GM12878 (cell line): Measurements from ENCODE around the gene USO1. TPM values are rescaled to one million over a fixed set of nuclear protein-coding genes. Genes with fewer than 3 reads are reported as not detected.

Experiments
- ATAC-seq: fragments of 200-7000 bp; cut with Tn5 transposase; 3 replicates; pipeline ENCODE4 v1.9.1; 2020; ENCODE audit warnings: mild to moderate bottlenecking, moderate library complexity
- BruUV-seq: library from RNA; stranded (reverse); fragments of 400-500 nt; replicated peaks from 2 replicates; lab custom pipeline; 2021; lab: Mats Ljungman, UMichigan
- CTCF ChIA-PET: fragments of 300-600 bp; sonication (Branson Sonifier 250); formaldehyde crosslinking; extraction: SDS; loops from one replicate; lab custom pipeline; 2021; ENCODE audit warnings: inconsistent platforms; lab: Yijun Ruan, JAX
- POLR2A ChIA-PET: fragments of 350-600 bp; formaldehyde crosslinking; extraction: SDS; loops from one replicate; lab custom pipeline; 2021; ENCODE audit warnings: inconsistent platforms; lab: Charles Lee
- RAD21 ChIA-PET: fragments of 300-600 bp; sonication (Branson Sonifier 250); formaldehyde crosslinking; loops from one replicate; lab custom pipeline; 2023; ENCODE audit warnings: antibody characterized with exemption; ENCODE audit not compliant: unreplicated experiment; lab: Charles Lee
- SMC1A ChIA-PET: fragments of 300-600 bp; sonication (Branson Sonifier 250); formaldehyde crosslinking; loops from one replicate; lab custom pipeline; 2023; ENCODE audit not compliant: unreplicated experiment, uncharacterized antibody; lab: Charles Lee
- DNase-seq: peaks from one replicate; pipeline ENCODE4 v3.0.0-alpha.2; 2011; ENCODE audit warnings: low read depth, low spot score
- FAIRE-seq: peaks from 3 replicates; lab custom pipeline; 2011; peaks lifted over from hg19 to GRCh38; lab: Jason Lieb, UNC
- H2AFZ ChIP-seq: 2 replicates; pipeline ENCODE4 v1.6.0; 2011; ENCODE audit warnings: low read depth, low read length, control low read depth; ENCODE audit not compliant: control insufficient read depth
- H3K27ac ChIP-seq: 2 replicates; pipeline ENCODE4 v1.5.1; 2011; ENCODE audit warnings: control low read depth; ENCODE audit not compliant: control insufficient read depth, insufficient read depth
- H3K27me3 ChIP-seq, 2 experiments: replicated peaks in 1 of 2; 2 replicates each; pipeline versions ENCODE4 v1.6.0 to v1.6.1; 2011; ENCODE audit warnings: low read length in 1 of 2; ENCODE audit not compliant: control insufficient read depth in 2 of 2, insufficient read depth in 2 of 2
- H3K36me3 ChIP-seq, 2 experiments: 2 replicates each; pipeline ENCODE4 v1.5.1; 2011; ENCODE audit warnings: low read length in 1 of 2; ENCODE audit not compliant: control insufficient read depth in 2 of 2, insufficient read depth in 2 of 2
- H3K4me1 ChIP-seq: 2 replicates; pipeline ENCODE4 v1.6.1; 2011; ENCODE audit warnings: mild to moderate bottlenecking, low read length, moderate library complexity, mixed read lengths; ENCODE audit not compliant: control insufficient read depth, insufficient read depth
- H3K4me2 ChIP-seq: 2 replicates; pipeline ENCODE4 v1.6.0; 2011; ENCODE audit warnings: control low read depth; ENCODE audit not compliant: control insufficient read depth, insufficient read depth
- H3K4me3 ChIP-seq: fragments of 200-600 bp; sonication (generic); 2 replicates; pipeline ENCODE4 v1.5.1; 2016
- H3K79me2 ChIP-seq: 2 replicates; pipeline ENCODE4 v1.6.0; 2011; ENCODE audit warnings: low read length; ENCODE audit not compliant: control insufficient read depth, insufficient read depth
- H3K9ac ChIP-seq: 2 replicates; pipeline ENCODE4 v1.8.0; 2011; ENCODE audit warnings: low read length, control low read depth, mixed read lengths; ENCODE audit not compliant: control insufficient read depth, insufficient read depth
- H3K9me3 ChIP-seq: replicated peaks from 3 replicates; pipeline ENCODE4 v1.5.1; 2011; ENCODE audit warnings: mild to moderate bottlenecking, low read length; ENCODE audit not compliant: control insufficient read depth, insufficient read depth
- H4K20me1 ChIP-seq: 2 replicates; pipeline ENCODE4 v1.6.0; 2011; ENCODE audit not compliant: control insufficient read depth, insufficient read depth
- BMI1 ChIP-seq: fragments of 450-650 bp; IDR thresholded peaks from 2 replicates; pipeline ENCODE4 v1.6.1; 2016; ENCODE audit warnings: mild to moderate bottlenecking, moderate library complexity, borderline replicate concordance
- CHD2 ChIP-seq: IDR thresholded peaks from 2 replicates; pipeline ENCODE4 v1.6.1; 2011; ENCODE audit warnings: low read depth, low read length, improper control_type of control experiment, borderline replicate concordance
- NFYB ChIP-seq: IDR thresholded peaks from 2 replicates; pipeline ENCODE4 v1.6.1; 2011; ENCODE audit warnings: low read depth, mild to moderate bottlenecking, low read length, improper control_type of control experiment, moderate library complexity; ENCODE audit not compliant: insufficient read depth
- POLR2AphosphoS2 ChIP-seq: IDR thresholded peaks from 2 replicates; pipeline ENCODE4 v1.6.1; 2011; ENCODE audit warnings: low read depth, mild to moderate bottlenecking, low read length, improper control_type of control experiment, moderate library complexity
- SREBF1 ChIP-seq: IDR thresholded peaks from 2 replicates; pipeline ENCODE4 v1.6.1; 2012; ENCODE audit warnings: mild to moderate bottlenecking, low read length
- YBX1 ChIP-seq: fragments of 450-650 bp; IDR thresholded peaks from 2 replicates; pipeline ENCODE4 v1.6.1; 2016; ENCODE audit warnings: antibody characterized with exemption
- YY1 ChIP-seq: IDR thresholded peaks from 2 replicates; pipeline ENCODE4 v1.6.1; 2011; ENCODE audit warnings: low read depth, mild to moderate bottlenecking, low read length
- WGBS: methylation state at CpG from one replicate; pipeline ENCODE4 v1.1.6; 2016; ENCODE audit warnings: low lambda C conversion rate; ENCODE audit not compliant: insufficient replicate concordance, insufficient coverage; ENCODE audit errors: missing lambda C conversion rate; 5-methylcytosine and 5-hydroxymethylcytosine counted together
- in situ Hi-C: fragments of 300-500 bp; cut with MboI; formaldehyde crosslinking; loops from 9 replicates; pipeline ENCODE4 v1.14.3; 2018; ENCODE audit warnings: mixed read lengths
- intact Hi-C: fragments of 100-400 bp; cut with micrococcal nuclease; formaldehyde crosslinking; loops from one replicate; pipeline ENCODE4 v1.14.2; 2022; ENCODE audit not compliant: unreplicated experiment
- polyA plus RNA-seq, 11 experiments: library from polyadenylated mRNA; depleted of rRNA in 4 of 11; unstranded in 6 of 11; stranded (reverse) in 5 of 11; fragments of >200 nt; fragmentation: Nextera tagmentation in 4 of 11; fragmentation: Illumina TruSeq in 1 of 11; extraction: Ambion mirVana in 4 of 11; extraction: Trizol in 1 of 11; gene quantifications; 1 replicate in 1 of 11; 2 replicates in 10 of 11; pipeline versions ENCODE4 v1.2.1 to v1.2.3, GENCODE V29; 2011 to 2016; ENCODE audit warnings: inconsistent platforms in 2 of 11, missing spikeins in 2 of 11, low read depth in 1 of 11
- total RNA-seq, 4 experiments: library from RNA; depleted of rRNA in 3 of 4; stranded (reverse); fragments of >200 nt in 3 of 4; fragmentation: Illumina TruSeq in 1 of 4; extraction: Trizol in 1 of 4; gene quantifications; 2 replicates each; pipeline versions ENCODE4 v1.2.1 to v1.2.3, GENCODE V29; 2013 to 2021
- TF ChIP-seq, protein P1 (sequence below): IDR thresholded peaks from 2 replicates; pipeline ENCODE4 v1.6.1; 2011; ENCODE audit warnings: low read depth, low read length, improper control_type of control experiment, borderline replicate concordance

USO1 gene
- total and polyA plus RNA-seq, 10 of the 15 experiments (the other 5 are each of a cell fraction or from before 2014, with no cell fraction given): 19.4 to 79.7 (median 59.6) TPM

DNA sequence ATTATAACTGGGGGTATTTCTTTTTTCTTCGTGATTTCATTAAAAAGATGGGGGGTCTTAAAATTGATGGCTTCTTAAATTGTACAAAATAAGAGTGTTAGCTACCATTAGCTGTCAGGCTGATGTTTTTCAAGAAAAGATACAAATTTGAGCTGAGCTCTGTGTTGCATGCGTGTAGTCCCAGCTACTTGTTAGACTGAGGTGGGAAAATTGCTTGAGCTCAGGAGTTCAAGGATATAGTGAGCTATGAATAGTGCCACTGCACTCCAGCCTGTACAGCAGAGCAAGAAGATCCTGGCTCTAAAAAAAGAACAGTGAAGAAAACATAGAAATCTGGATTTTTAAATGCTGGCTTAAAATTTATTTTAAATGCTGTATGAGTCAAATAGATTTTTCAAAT, 13.0 kb downstream of the USO1 start:
- in situ Hi-C loops: no loop called here
- SMC1A ChIA-PET: interaction anchor here (1.0 to 1.6 kb wide), 2 partner anchors 16 to 27 kb away, joined by 3 to 5 read pairs; no protein-coding TSS in a partner anchor
- FAIRE-seq: no peak
- H3K4me3 ChIP-seq: no peak overlapping the region
- H2AFZ ChIP-seq: no peak overlapping the region
- no TSS peak for BruUV-seq
- POLR2A ChIA-PET: no interaction called here
- H4K20me1 ChIP-seq: no peaks in the 10 kb centered on the region
- TF ChIP-seq NFYB (no peak), SREBF1 (no peak), POLR2AphosphoS2 (no peak), YBX1 (no peak), YY1 (no peak), BMI1 (no peak), CHD2 (no peak)
- TF ChIP-seq, protein P1, sequence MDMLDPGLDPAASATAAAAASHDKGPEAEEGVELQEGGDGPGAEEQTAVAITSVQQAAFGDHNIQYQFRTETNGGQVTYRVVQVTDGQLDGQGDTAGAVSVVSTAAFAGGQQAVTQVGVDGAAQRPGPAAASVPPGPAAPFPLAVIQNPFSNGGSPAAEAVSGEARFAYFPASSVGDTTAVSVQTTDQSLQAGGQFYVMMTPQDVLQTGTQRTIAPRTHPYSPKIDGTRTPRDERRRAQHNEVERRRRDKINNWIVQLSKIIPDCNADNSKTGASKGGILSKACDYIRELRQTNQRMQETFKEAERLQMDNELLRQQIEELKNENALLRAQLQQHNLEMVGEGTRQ: no peak
- TF ChIP-seq, all 136 proteins: peak for 0
- no peak overlapping the region for H3K27ac ChIP-seq
- ATAC-seq: no peak
- peaks cover 34% of the 10 kb centered on the region for H3K79me2 ChIP-seq
- CTCF ChIA-PET: no interaction called here
- WGBS: 96% methylated on average over 2 of the region's 2 CpGs
- intact Hi-C loops: no loop called here
- peaks cover 0 to 4% of the 10 kb centered on the region in 2 experiments; a peak in 1 of 4 replicates for H3K36me3 ChIP-seq
- H3K4me2 ChIP-seq: no peak overlapping the region
- H3K27me3 ChIP-seq: no peaks in the 10 kb centered on the region
- DNase-seq: no peak
- peaks cover 7% of the 10 kb centered on the region for H3K4me1 ChIP-seq
- RAD21 ChIA-PET: interaction anchor here (2.0 kb wide), 1 partner anchor 10 kb away, joined by 8 read pairs; no protein-coding TSS in a partner anchor
- H3K9ac ChIP-seq: no peak overlapping the region
- peaks cover 2% of the 10 kb centered on the region; the same call in 2 of the 3 replicates for H3K9me3 ChIP-seq
